RCC 7860 (cell line): ENCODE data around the gene RAB7B.

Source experiments
- DNase-seq: peaks from one replicate; pipeline ENCODE4 v3.0.0-alpha.2; 2015; ENCODE audit warnings: low spot score
- FAIRE-seq: peaks from 2 replicates; lab custom pipeline; 2012; peaks lifted over from hg19 to GRCh38; lab: Jason Lieb, UNC

The RAB7B gene

GRCh38 chr1:206002871-206003801, at the start of gene RAB7B:
RAB7B (minus strand) TSS chr1:206003395; CDS start chr1:205994135, 9,260 bp downstream.
- FAIRE-seq (no peak), DNase-seq (no peak)

- DNase-seq = peak; percentile 32
- FAIRE-seq = peak; percentile 95
Measured at GRCh38 chr1:206052231-206052865, 49.2 kb upstream of the RAB7B start.

GRCh38 chr1:206050655-206051235, 47.5 kb upstream of the RAB7B start:
- FAIRE-seq (peak; percentile 79), DNase-seq (peak; percentile 77)

GRCh38 chr1:206049919-206050600, 46.9 kb upstream of the RAB7B start:
- DNase-seq (no peak), FAIRE-seq (no peak)

GRCh38 chr1:206049293-206049692, 46.1 kb upstream of the RAB7B start:
- FAIRE-seq = no peak
- DNase-seq = no peak

GRCh38 chr1:206048582-206048981, 45.4 kb upstream of the RAB7B start:
- DNase-seq (peak; percentile 57), FAIRE-seq (no peak)

- DNase-seq (no peak), FAIRE-seq (no peak)
Measured at GRCh38 chr1:206047271-206047670, 44.1 kb upstream of the RAB7B start.

- DNase-seq (no peak), FAIRE-seq (no peak)
Measured at GRCh38 chr1:206041640-206042039, 38.4 kb upstream of the RAB7B start.

GRCh38 chr1:206040328-206040727, 37.1 kb upstream of the RAB7B start:
- FAIRE-seq (no peak), DNase-seq (no peak)

GRCh38 chr1:206039046-206039973, 36.1 kb upstream of the RAB7B start:
- DNase-seq (no peak), FAIRE-seq (no peak)

GRCh38 chr1:206037581-206037980, 34.4 kb upstream of the RAB7B start:
- FAIRE-seq (no peak), DNase-seq (no peak)

- no peak for DNase-seq
- FAIRE-seq = no peak
Measured at GRCh38 chr1:206036663-206037455, 33.7 kb upstream of the RAB7B start.

- FAIRE-seq (no peak), DNase-seq (no peak)
Measured at GRCh38 chr1:206035027-206035426, 31.8 kb upstream of the RAB7B start.

- no peak for FAIRE-seq
- no peak for DNase-seq
Measured at GRCh38 chr1:206032380-206033140, 29.4 kb upstream of the RAB7B start.

GRCh38 chr1:206030714-206031113, 27.5 kb upstream of the RAB7B start:
- DNase-seq (peak; percentile 82), FAIRE-seq (peak; percentile 74)

GRCh38 chr1:206030191-206030590, 27.0 kb upstream of the RAB7B start:
- DNase-seq (no peak), FAIRE-seq (no peak)

GRCh38 chr1:206029484-206029883, 26.3 kb upstream of the RAB7B start:
- peak; percentile 42 for DNase-seq
- FAIRE-seq = peak; percentile 15

GRCh38 chr1:206025283-206025820, 22.2 kb upstream of the RAB7B start:
- no peak for DNase-seq

More at GRCh38 chr1:206025283-206025820, 22.2 kb upstream of the RAB7B start:
- FAIRE-seq = no peak
